Measurements from ENCODE around the gene RASGRP1.

Gene RASGRP1

DNA sequence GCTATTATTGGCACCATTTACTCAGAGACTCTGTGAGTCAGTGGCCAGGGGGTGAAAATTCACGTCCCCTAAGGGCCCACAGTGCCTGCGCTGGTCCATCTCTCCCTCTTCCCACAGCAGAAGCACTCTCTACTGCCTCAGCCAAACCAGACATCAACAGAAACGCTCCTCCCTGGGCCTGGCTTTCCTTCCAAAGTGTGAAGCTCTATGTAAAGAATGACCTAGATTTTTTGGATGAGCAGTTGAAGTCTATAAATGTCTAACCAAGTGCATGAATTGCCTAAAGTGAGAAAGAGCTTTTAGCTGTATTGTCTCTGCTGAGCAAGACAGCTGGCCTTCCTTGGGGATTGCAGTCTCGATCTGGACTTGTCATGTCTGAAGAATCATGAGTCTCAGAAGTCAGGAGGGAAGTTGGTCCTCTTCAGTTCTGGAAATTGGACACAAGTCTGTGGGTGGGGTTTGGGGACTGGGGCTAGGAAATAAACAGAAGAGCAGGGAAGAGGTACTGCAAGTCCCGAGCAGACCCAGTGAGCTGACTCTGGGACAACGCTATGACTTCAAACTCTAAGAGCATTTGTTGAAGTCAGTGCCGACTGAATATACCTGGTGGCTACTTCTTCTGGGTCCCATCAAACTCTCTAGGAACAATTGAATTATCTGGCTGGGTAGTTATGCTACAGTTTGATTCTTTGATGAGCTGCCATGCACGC is 29.0 kb downstream of the RASGRP1 start:
- no peak for DNase-seq

DNA sequence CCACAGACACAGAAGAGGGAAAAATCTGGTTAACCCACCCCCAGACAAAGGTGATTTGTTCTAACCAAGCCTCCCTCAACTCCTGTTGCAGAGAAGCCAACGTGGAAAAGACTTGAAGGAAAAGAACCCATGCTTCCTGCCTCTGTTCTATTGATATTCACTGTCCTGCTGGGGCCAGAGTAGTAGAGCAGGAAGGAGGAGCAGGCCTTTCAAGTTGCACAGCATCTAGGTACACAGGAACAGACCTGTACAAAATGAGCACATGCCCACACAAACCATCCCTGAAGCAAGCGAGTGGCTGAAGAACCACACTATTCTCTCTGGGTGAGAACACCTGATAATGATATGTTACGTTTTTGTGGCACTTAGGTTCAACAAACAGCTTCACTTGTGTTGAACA is 29.9 kb downstream of the RASGRP1 start:
- DNase-seq = no peak

DNA sequence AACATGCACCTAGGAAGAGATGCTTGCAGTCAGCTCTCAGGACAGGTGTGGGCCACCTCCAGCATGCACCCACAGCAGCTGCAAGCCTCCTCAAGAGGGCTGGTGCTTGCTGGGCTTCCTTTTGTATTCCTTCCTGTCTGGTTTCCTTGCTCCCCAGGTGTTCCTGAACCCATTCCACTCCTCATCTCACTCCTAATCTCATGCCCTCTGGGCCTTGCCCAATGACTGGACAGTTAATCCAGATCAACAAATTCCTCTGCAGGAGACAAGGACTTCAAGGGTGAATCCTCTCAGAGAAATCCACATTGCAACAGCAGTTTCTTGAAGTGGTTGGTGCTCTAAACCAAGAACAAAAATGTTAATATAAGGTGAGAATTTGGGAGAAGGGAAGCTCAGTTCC is 30.7 kb downstream of the RASGRP1 start:
- no peak for DNase-seq

DNA sequence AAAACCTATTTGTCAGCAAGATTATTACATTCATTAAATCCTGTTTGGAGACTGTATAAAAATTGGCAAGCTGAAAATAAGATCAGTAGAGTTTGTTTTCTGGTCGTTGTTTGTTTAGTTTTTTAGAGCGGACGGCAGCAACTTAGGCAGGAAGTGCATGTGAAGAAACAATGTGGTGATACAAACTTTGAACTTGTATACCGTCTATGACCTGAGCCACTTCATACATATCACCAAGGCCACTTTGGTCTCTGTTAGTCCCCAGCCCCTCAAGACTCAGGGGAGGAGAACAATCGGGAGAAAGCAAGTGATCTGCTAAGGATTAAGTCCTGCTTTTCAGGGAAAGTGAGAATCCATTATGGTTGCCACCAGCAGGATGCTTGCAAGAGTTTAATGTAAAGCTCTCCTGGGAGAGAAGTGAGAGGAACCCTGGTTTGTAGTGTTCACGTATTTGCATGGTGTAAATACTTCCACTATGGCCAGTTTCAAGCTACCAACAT is 31.1 kb downstream of the RASGRP1 start:
- no peak for DNase-seq

DNA sequence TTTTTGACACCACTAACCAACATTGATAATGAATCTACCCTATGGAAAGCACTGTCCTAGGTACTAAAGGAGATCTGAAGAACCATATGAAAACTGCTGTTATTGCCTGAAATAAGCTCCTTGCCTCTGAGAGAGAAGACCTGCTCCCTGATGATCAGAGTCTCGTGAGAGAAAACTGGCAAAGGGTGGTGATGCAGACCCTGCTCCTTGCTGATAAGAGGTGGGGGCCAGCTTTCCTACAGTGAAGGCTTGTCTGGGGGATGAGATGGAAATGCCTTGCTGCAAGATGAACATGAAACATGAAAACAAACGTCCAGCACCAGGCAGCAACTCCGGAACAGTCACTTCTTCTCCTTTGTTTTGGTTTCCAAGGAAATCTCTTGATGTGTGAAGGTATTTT is 31.9 kb downstream of the RASGRP1 start:
- no peak for DNase-seq

DNA sequence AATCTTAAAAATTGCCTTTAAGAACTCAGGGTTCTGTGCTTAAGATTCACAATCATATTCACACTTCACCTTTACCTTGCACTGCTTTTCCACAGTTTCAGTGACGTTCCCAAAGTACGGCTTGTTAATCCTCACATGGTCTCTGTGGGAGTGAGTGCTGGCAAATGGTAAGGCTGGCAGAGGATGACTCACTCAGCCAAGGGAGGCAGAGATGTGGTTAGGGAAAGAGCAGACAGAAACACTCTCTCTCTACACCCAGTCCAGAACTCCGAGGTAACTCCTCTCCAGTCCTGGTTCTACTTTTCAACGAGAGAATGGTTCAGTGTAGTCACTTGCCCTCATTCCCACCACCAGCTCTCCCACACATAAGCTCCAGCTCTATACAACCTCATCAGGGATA is 33.1 kb downstream of the RASGRP1 start:
- DNase-seq = no peak

DNA sequence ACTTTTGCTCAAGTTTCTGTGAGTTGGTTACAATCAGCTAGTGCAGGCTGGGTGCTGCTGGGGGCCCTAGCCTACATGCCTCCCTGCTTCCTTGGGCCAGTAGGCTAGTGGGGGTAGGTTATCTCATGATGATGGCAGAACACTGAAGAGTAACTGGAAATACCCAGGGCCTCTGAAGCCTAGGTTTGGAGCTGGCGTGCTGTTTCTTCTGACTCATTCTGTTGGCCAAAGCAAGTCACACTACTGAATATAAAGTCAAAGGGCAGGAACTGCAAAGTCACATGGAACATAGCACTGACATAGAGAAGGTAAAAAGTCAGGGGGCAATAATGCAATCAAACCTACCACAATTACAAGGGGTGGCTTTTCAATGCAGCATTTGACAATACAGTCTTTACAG is 34.5 kb downstream of the RASGRP1 start:
- no peak for DNase-seq

DNA sequence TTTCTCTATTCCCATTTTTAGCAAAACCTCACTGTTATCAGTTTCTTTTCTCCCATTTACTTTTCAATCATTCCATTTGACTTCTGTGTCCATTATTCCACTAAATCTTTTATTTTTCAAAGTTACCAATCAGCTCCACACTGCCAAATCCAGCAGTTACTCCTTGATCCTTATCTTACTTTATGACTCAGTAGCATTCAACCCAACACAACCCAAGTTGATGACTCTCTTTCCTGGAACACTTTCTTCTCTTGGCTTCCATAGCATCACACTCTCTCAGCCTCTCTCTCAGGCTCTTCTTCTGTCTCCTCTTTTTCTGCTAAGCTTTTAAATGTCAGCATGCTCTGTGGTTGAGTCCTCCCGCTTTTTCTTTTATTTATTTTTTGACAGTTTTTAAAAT is 36.3 kb downstream of the RASGRP1 start:
- no peak for DNase-seq

- DNase-seq = no peak
These were observed 38.5 kb downstream of the RASGRP1 start for GRCh38 chr15:38526158-38526557.

GRCh38 chr15:38525489-38525888 is 39.1 kb downstream of the RASGRP1 start:
- no peak for DNase-seq

- DNase-seq = no peak
These were observed 40.5 kb downstream of the RASGRP1 start for GRCh38 chr15:38524156-38524555.

DNA sequence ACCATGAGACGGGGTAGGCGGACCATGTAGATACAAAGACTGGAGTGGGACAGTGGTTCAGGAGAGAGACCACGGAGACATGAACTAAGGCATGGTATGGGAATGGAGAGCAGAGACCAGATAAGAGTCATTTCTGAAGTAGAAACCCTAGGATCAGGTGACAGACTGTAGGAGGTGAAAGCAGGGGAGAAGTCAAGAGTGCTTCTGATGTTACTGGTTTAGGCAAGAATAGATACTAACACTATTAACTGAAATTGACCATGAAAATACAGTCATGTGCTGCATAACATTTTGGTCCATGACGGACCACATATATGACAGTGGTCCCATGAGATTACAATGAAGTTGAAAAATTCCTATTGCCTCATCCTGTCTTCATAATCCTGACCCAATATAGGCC is 41.7 kb downstream of the RASGRP1 start:
- DNase-seq = no peak

GRCh38 chr15:38521316-38521715 is 43.3 kb downstream of the RASGRP1 start:
- DNase-seq = no peak

DNA sequence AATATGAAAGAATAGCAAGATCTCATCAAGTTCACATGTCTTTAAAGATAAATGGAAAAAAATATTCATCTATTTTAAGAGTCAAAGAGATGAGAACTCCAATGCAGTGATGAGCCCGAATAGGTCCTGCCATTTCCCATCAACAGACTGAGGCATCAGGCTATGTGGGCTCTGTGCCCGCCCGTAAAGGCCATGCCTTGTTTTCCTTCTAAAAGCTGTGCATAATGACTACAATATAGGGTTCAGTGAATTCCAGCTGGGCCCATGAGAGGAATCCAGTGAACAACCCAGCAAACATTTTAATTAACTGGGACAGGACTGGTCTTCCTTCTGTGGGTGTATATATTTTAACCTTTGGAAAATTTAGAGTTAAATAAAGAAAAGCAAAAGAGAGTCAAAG is 44.6 kb downstream of the RASGRP1 start:
- DNase-seq = no peak

DNA sequence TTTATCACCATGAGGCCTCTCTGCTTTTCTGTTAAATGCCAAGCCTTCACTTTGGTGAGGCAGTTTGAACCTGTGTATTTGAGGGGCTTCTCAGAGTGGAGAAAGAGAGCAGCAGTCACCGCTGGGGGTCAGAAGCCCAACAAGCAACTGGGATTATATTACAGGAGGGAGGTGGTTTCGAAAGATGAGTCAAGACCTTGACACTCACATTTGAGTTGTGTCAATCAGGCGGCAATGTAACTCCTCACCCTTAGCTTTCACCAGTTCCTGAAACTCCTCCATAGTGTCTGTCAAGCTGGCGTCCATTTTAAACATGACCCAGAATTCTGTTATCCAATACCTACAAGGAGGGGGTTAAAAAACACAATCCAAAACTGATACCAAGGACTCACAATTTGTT is 46.5 kb downstream of the RASGRP1 start:
- no peak for DNase-seq

- no peak for DNase-seq
These were observed 47.2 kb downstream of the RASGRP1 start for GRCh38 chr15:38517312-38517975.

GRCh38 chr15:38516626-38517025 is 48.0 kb downstream of the RASGRP1 start:
- DNase-seq = no peak

GRCh38 chr15:38514601-38515000 is 50.0 kb downstream of the RASGRP1 start:
- DNase-seq = no peak

GRCh38 chr15:38512901-38513300 is 51.7 kb downstream of the RASGRP1 start:
- DNase-seq = no peak

DNA sequence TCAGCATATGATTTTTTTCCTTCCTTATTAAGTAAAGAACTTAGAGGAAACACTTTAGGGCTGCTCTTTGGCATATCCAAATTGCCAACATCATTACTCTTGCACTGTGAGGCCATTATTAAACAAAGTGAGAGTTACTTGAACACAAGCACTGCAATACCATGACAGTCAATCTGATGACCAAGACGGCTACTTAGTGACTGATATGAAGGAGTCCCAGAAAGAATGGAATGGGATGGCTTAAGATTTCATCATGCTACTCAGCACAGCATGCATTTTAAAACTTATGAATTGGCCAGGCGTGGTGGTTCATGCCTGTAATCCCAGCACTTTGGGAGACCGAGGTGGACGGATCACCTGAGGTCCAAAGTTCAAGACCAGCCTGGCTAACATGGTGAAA is 55.5 kb downstream of the RASGRP1 start:
- DNase-seq = no peak

DNA sequence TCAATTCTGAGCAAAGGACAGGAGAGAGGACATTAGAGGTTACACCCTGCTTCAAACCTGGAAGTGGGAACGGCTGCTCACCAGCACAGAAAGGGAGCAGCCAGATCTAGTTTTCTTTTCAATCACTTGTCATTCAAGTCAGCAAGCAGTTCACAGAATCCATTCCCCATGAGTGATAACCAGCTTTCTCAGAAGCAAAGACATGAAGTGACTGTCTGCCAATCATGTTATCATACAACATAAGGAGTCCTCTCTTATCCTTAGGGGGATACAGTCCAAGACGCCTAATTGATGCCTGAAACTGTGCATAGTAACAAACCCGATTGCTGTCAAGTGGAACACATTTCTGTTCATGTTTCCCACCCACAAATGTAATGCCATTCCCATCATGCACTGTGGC is 56.0 kb downstream of the RASGRP1 start:
- DNase-seq = no peak

DNA sequence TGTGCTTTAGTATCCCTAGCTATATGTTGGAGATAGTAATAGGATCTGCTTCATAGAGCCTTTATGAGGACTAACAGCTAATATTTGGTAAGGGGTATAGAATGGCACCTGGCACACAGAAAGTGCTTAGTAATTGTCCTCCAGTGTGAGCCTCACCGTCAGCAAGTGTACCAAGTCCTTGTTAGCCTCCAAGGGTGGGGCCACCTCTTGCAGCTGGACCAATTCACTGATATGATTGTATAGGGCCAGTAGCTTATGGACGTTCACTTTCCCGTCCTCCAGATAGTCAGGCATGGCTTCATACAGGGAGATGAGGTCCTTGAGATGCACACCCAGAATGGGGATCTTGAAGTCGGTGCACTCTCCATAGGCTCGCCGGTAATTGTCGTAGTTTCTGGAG is 57.0 kb downstream of the RASGRP1 start:
- no peak for DNase-seq

DNA sequence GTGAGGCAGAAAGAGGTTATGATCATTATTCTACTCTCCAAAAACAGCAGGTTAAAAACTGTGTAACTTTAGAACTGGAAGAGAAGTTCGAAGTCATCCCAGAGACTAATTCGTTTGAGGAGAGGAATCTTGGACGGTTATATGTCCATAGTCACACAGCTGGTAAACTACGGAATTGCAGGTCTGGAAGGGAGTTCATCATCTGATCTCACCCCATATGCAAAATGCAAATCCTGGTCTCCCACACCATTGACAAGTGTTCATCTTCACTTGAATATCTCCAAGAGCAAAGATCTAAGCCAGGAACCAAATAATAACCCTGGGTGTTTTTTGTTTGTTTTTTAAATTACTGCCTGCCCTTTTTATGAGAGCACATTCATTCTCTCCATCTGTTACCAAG is 57.6 kb downstream of the RASGRP1 start:
- no peak for DNase-seq

DNA sequence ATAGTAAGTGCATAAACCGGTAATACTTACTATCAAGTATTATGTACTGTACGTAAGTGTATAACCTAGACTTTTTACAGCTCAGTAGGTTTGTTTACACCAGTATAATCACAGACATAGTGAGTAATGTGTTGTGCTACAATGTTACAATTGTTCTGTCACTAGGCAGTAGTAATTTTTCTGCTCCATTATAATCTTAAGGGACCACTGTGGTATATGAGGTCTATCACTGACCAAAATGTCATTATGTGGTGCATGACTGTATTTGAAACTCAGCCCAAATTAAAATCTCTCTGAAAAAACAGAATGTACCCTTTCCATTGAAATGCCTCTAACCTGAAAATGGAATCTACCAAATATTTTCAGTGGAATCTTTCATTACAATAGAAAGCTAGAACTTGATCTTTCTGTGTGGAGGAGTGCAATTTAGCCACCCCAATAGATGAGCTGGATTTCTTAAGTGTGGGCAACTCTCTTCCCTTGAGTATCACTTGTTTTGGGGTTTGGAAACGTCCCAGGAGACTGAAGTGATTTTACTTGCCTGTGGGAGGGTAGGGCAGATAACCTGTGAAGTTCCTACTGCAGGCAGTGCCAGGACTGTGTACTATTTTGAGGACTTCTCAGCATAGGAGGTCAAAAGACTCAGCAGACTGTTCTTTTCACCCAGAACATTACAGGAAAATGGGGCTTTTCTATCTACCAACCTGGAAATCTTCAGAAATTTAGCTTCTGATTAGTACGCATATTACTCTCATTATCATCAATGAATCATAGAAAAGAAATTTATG is 59.7 kb downstream of the RASGRP1 start:
- DNase-seq = no peak

Measured in right forelimb (tissue), 1 donor.